HepG2 (cell line): Measurements from ENCODE around the gene TPRA1. TPM values are rescaled to one million over a fixed set of nuclear protein-coding genes. Genes with fewer than 3 reads are reported as not detected.

Source experiments
- ATAC-seq: fragments of 200-7000 bp; cut with Tn5 transposase; 3 replicates; pipeline ENCODE4 v1.9.1; 2020; ENCODE audit warnings: mild to moderate bottlenecking, moderate library complexity
- BruUV-seq: library from RNA; stranded (reverse); fragments of 400-500 nt; replicated peaks from 2 replicates; lab custom pipeline; 2021; lab: Mats Ljungman, UMichigan
- CTCF ChIA-PET: fragments of 300-600 bp; formaldehyde crosslinking; extraction: SDS; loops from one replicate; lab custom pipeline; 2021; ENCODE audit warnings: low total read pairs, inconsistent platforms, low intra/inter-chr PET ratio; lab: Yijun Ruan, JAX
- POLR2A ChIA-PET: fragments of 350-600 bp; sonication (Branson Sonifier 250); formaldehyde crosslinking; loops from one replicate; lab custom pipeline; 2020; ENCODE audit warnings: antibody characterized with exemption, inconsistent platforms; lab: Yijun Ruan, JAX
- DNase-seq: peaks from one replicate; pipeline ENCODE4 v3.0.0-alpha.2; 2015; ENCODE audit warnings: low spot score
- FAIRE-seq: peaks from 3 replicates; lab custom pipeline; 2011; peaks lifted over from hg19 to GRCh38; lab: Jason Lieb, UNC
- H2AFZ ChIP-seq: one replicate; pipeline ENCODE4 v1.6.1; 2011; ENCODE audit warnings: low read length, inconsistent platforms
- H3K27ac ChIP-seq: fragments of 300-600 bp; 3 replicates; pipeline ENCODE4 v1.8.0; 2011; ENCODE audit warnings: mixed run types, mild to moderate bottlenecking, mixed read lengths, low read length, inconsistent platforms; ENCODE audit not compliant: insufficient read depth; ENCODE audit errors: extremely low read length
- H3K27me3 ChIP-seq, 2 experiments: fragments of 200-600 bp in 1 of 2; 2 replicates in 1 of 2; 3 replicates in 1 of 2; pipeline versions ENCODE4 v1.6.0 to v1.8.0; 2011; ENCODE audit warnings: low read length in 2 of 2, mild to moderate bottlenecking in 2 of 2, moderate library complexity in 2 of 2, inconsistent platforms in 1 of 2; ENCODE audit not compliant: insufficient read depth in 2 of 2, control insufficient read depth in 1 of 2
- H3K36me3 ChIP-seq, 2 experiments: fragments of 200-600 bp in 1 of 2; replicated peaks in 1 of 2; 2 replicates in 1 of 2; 3 replicates in 1 of 2; pipeline versions ENCODE4 v1.5.1 to v1.8.0; 2011; ENCODE audit warnings: low read length in 2 of 2, inconsistent platforms in 1 of 2; ENCODE audit not compliant: insufficient read depth in 2 of 2, control insufficient read depth in 1 of 2
- H3K4me1 ChIP-seq: 2 replicates; pipeline ENCODE4 v1.5.1; 2012; ENCODE audit warnings: low read length, inconsistent platforms; ENCODE audit not compliant: insufficient read depth
- H3K4me2 ChIP-seq: 2 replicates; pipeline ENCODE4 v1.6.0; 2011; ENCODE audit warnings: low read depth, low read length, inconsistent platforms
- H3K4me3 ChIP-seq, 3 experiments: fragments of 200-600 bp in 1 of 3; sonication (generic), shearing (Covaris generic) in 1 of 3; replicated peaks in 1 of 3; 2 replicates each; pipeline ENCODE4 v1.5.1; 2011 to 2016; ENCODE audit warnings: low read length in 3 of 3, inconsistent platforms in 2 of 3, low read depth in 2 of 3, mild to moderate bottlenecking in 2 of 3, control low read depth in 1 of 3, mixed read lengths in 1 of 3; ENCODE audit not compliant: insufficient read depth in 1 of 3
- H3K79me2 ChIP-seq: one replicate; pipeline ENCODE4 v1.6.1; 2011; ENCODE audit warnings: low read length, inconsistent platforms; ENCODE audit not compliant: insufficient read depth
- H3K9ac ChIP-seq: 2 replicates; pipeline ENCODE4 v1.6.0; 2011; ENCODE audit warnings: mild to moderate bottlenecking, low read depth, low read length, inconsistent platforms; ENCODE audit not compliant: insufficient read depth
- H3K9me3 ChIP-seq: 2 replicates; pipeline ENCODE4 v1.5.1; 2012; ENCODE audit warnings: mild to moderate bottlenecking, low read length
- H4K20me1 ChIP-seq: 2 replicates; pipeline ENCODE4 v1.6.0; 2011; ENCODE audit warnings: inconsistent platforms, mild to moderate bottlenecking, low read length, moderate library complexity; ENCODE audit not compliant: insufficient read depth
- ATF7 ChIP-seq, 2 experiments: fragments of 450-650 bp in 1 of 2; sonication (generic) in 1 of 2; formaldehyde crosslinking in 1 of 2; IDR thresholded peaks; 2 replicates each; pipeline versions ENCODE4 v1.4.0 to v1.6.1; 2016 to 2020; ENCODE audit warnings: antibody characterized with exemption in 1 of 2, mild to moderate bottlenecking in 1 of 2, missing genetic modification reagents in 1 of 2
- BCL3 ChIP-seq: sonication (generic); formaldehyde crosslinking; IDR thresholded peaks from 2 replicates; pipeline ENCODE4 v1.5.1; 2020; ENCODE audit warnings: mild to moderate bottlenecking, missing genetic modification reagents, moderate library complexity
- CCAR2 ChIP-seq: fragments of 200-400 bp; formaldehyde crosslinking; optimal IDR thresholded peaks from 2 replicates; pipeline ENCODE3; 2018; ENCODE audit warnings: low read depth, mild to moderate bottlenecking, low read length, moderate library complexity
- FOSL2 ChIP-seq: sonication (generic); formaldehyde crosslinking; IDR thresholded peaks from 2 replicates; pipeline ENCODE4 v1.4.0; 2020; ENCODE audit warnings: missing genetic modification reagents
- GABPA ChIP-seq, 2 experiments: IDR thresholded peaks; 2 replicates each; pipeline ENCODE4 v1.6.1; 2011 to 2016; ENCODE audit warnings: low read depth in 2 of 2, low read length in 1 of 2, missing biosample characterization in 1 of 2, missing genetic modification characterization in 1 of 2
- MLXIP ChIP-seq: sonication (generic); formaldehyde crosslinking; IDR thresholded peaks from 2 replicates; pipeline ENCODE4 v1.9.0; 2021; ENCODE audit warnings: missing genetic modification reagents, borderline replicate concordance
- NFATC3 ChIP-seq: sonication (generic); formaldehyde crosslinking; IDR thresholded peaks from 2 replicates; pipeline ENCODE4 v1.5.1; 2020; ENCODE audit warnings: mild to moderate bottlenecking, missing genetic modification reagents
- RFX3 ChIP-seq: IDR thresholded peaks from 2 replicates; pipeline ENCODE4 v1.6.1; 2016; ENCODE audit warnings: missing biosample characterization, missing genetic modification reagents
- SIN3B ChIP-seq: fragments of 150-350 bp; IDR thresholded peaks from 2 replicates; pipeline ENCODE4 v1.6.1; 2014; ENCODE audit warnings: low read length
- TAF15 ChIP-seq: fragments of 200-400 bp; formaldehyde crosslinking; IDR thresholded peaks from one replicate; pipeline ENCODE4 v1.6.1; 2018; ENCODE audit warnings: mild to moderate bottlenecking, low read depth, low read length; ENCODE audit not compliant: poor library complexity, severe bottlenecking
- ZNF138 ChIP-seq: sonication (generic); formaldehyde crosslinking; IDR thresholded peaks from 2 replicates; pipeline ENCODE4 v1.5.0; 2020; ENCODE audit warnings: mild to moderate bottlenecking, low read depth, missing genetic modification reagents
- ZNF232 ChIP-seq: sonication (generic); formaldehyde crosslinking; IDR thresholded peaks from 2 replicates; pipeline ENCODE4 v1.4.0; 2020; ENCODE audit warnings: missing genetic modification reagents, borderline replicate concordance
- ZNF34 ChIP-seq: sonication (generic); formaldehyde crosslinking; IDR thresholded peaks from 2 replicates; pipeline ENCODE4 v1.4.0; 2020; ENCODE audit warnings: mild to moderate bottlenecking, missing genetic modification reagents, borderline replicate concordance
- WGBS: methylation state at CpG from one replicate; pipeline ENCODE4 v1.1.6; 2017; ENCODE audit warnings: low lambda C conversion rate; 5-methylcytosine and 5-hydroxymethylcytosine counted together
- in situ Hi-C: cut with HindIII; loops from 2 replicates; pipeline ENCODE4 v1.10.0; 2017; ENCODE audit warnings: low pct_unique_long_range_greater_than_20kb; ENCODE audit not compliant: extremely low pct_ligation_motif_present
- intact Hi-C: fragments of 100-400 bp; cut with micrococcal nuclease; formaldehyde crosslinking; loops from one replicate; pipeline ENCODE4 v1.10.0; 2022; ENCODE audit not compliant: unreplicated experiment
- polyA plus RNA-seq, 8 experiments: library from polyadenylated mRNA; depleted of rRNA in 3 of 8; stranded (reverse) in 7 of 8; unstranded in 1 of 8; fragments of >200 nt; fragmentation: Illumina TruSeq in 4 of 8; extraction: Trizol in 4 of 8; gene quantifications; 2 replicates each; pipeline versions ENCODE4 v1.2.1 to v1.2.3, GENCODE V29; 2011 to 2016; ENCODE audit warnings: low read depth in 4 of 8, missing spikeins in 1 of 8, mixed read lengths in 1 of 8; ENCODE audit not compliant: insufficient read depth in 1 of 8
- total RNA-seq, 5 experiments: library from RNA; depleted of rRNA; stranded (reverse); fragments of >200 nt; fragmentation: Illumina TruSeq; extraction: Trizol; gene quantifications; 2 replicates each; pipeline ENCODE4 v1.2.3, GENCODE V29; 2016; ENCODE audit warnings: low read depth in 1 of 5

TPRA1 gene
- total and polyA plus RNA-seq, 2 of the 13 experiments (the other 11 are each of a cell fraction or from before 2014, with no cell fraction given), result 25.4 to 25.8 TPM

GRCh38 chr3:127545711-127546457 lies 44.6 kb downstream of the TPRA1 start:
- DNase-seq, result no peak
- H3K4me3 ChIP-seq, result no peak overlapping the region
- no peak overlapping the region for H3K4me2 ChIP-seq
- H3K79me2 ChIP-seq, result no peaks in the 10 kb centered on the region
- no peaks in the 10 kb centered on the region for H3K36me3 ChIP-seq
- no TSS peak for BruUV-seq
- no peak overlapping the region for H2AFZ ChIP-seq
- H3K27ac ChIP-seq, result no peak overlapping the region
- no peak overlapping the region for H3K9ac ChIP-seq
- in situ Hi-C loops (no loop called here), intact Hi-C loops (loop anchor here (10.0 kb wide), 1 partner anchor 561 kb away; the partner anchor contains the start of gene PLXNA1)
- peaks cover 2 to 17% of the 10 kb centered on the region in 2 experiments; a peak in 4 of 5 replicates for H3K27me3 ChIP-seq
- no peak for TF ChIP-seq SIN3B
- TF ChIP-seq GABPA (IDR thresholded peaks at IDR 0.05; ENCODE audit: low read depth, low read length), result 0 out of 2 replicates have a peak, but pooled peaks have one; percentile 9
- TF ChIP-seq GABPA (CRISPR knock-in tag; IDR thresholded peaks at IDR 0.05; ENCODE audit: low read depth), result no peak
- no peak for ATAC-seq
- H3K9me3 ChIP-seq, result no peaks in the 10 kb centered on the region
- ChIA-PET CTCF (no interaction called here), POLR2A (no interaction called here)
- FAIRE-seq, result no peak
- H4K20me1 ChIP-seq, result no peaks in the 10 kb centered on the region
- H3K4me1 ChIP-seq, result peaks cover 52% of the 10 kb centered on the region
- 59% methylated on average over 13 of the region's 14 CpGs for WGBS

- CTCF ChIA-PET, result interaction anchor here (1.1 kb wide), 1 partner anchor 793 kb away, joined by 4 read pairs; no protein-coding TSS in a partner anchor
- TF ChIP-seq NFATC3 (CRISPR knock-in tag) (no peak), ATF7 (IDR thresholded peaks at IDR 0.05) (no peak), ATF7 (CRISPR knock-in tag; IDR thresholded peaks at IDR 0.05) (no peak), ZNF34 (CRISPR knock-in tag) (no peak), ZNF232 (CRISPR knock-in tag) (no peak), MLXIP (CRISPR knock-in tag) (no peak), ZNF138 (CRISPR knock-in tag) (no peak), TAF15 (no peak), CCAR2 (no peak), FOSL2 (CRISPR knock-in tag) (no peak), BCL3 (CRISPR knock-in tag) (no peak), RFX3 (no peak)
Measured at GRCh38 chr3:127545216-127545615, 45.3 kb downstream of the TPRA1 start.

More at GRCh38 chr3:127545216-127545615, 45.3 kb downstream of the TPRA1 start:
- peak overlapping the region; percentile 60; the same call in 1 of the 2 replicates for H3K4me2 ChIP-seq
- H2AFZ ChIP-seq, result no peak overlapping the region
- no peak for DNase-seq
- POLR2A ChIA-PET, result no interaction called here
- 54% methylated on average over 8 of the region's 8 CpGs for WGBS
- H3K27me3 ChIP-seq, result peaks cover 3 to 16% of the 10 kb centered on the region in 2 experiments; a peak in 4 of 5 replicates
- intact Hi-C loops, result loop anchor here (10.0 kb wide), 1 partner anchor 560 kb away; the partner anchor contains the start of gene PLXNA1
- H3K9me3 ChIP-seq, result no peaks in the 10 kb centered on the region
- BruUV-seq, result no TSS peak
- no peak overlapping the region for H3K9ac ChIP-seq
- H3K27ac ChIP-seq, result no peak overlapping the region
- no peak for FAIRE-seq
- H4K20me1 ChIP-seq, result no peaks in the 10 kb centered on the region
- no peak for ATAC-seq
- peaks cover 52% of the 10 kb centered on the region for H3K4me1 ChIP-seq
- no peaks in the 10 kb centered on the region for H3K79me2 ChIP-seq
- in situ Hi-C loops, result no loop called here
- H3K4me3 ChIP-seq, result 0 out of 6 replicates have a peak overlapping the region, but pooled peaks of 1 of the 3 experiments have one; percentile 3
- no peaks in the 10 kb centered on the region for H3K36me3 ChIP-seq
